ENCODE measurements around the gene SMIM14. TPM values are rescaled to one million over a fixed set of nuclear protein-coding genes. Genes with fewer than 3 reads are reported as not detected.

Gene SMIM14
- total RNA-seq, 1 experiment from 2014 or later, result 32.3 TPM

GRCh38 chr4:39571504-39571903 lies 67.2 kb downstream of the SMIM14 start:
- DNase-seq (ENCODE audit: low spot score), result no peak
- ChIA-PET CTCF (no interaction called here), POLR2A (interaction anchor here (0.7 kb wide), 1 partner anchor 8 kb away, joined by 3 read pairs; no protein-coding TSS in a partner anchor)
- TF ChIP-seq ATF1 (CRISPR knock-in tag; IDR thresholded peaks at IDR 0.05) (no peak), MLX (CRISPR knock-in tag; IDR thresholded peaks at IDR 0.05) (no peak), TCF7 (CRISPR knock-in tag; IDR thresholded peaks at IDR 0.05; ENCODE audit: low read depth) (no peak), PRRX2 (CRISPR knock-in tag; IDR thresholded peaks at IDR 0.05) (no peak), EMX1 (CRISPR knock-in tag; IDR thresholded peaks at IDR 0.05) (no peak)
- peaks cover 8% of the 10 kb centered on the region; the same call in 1 of the 2 replicates for H3K36me3 Mint-ChIP-seq
- H3K27me3 Mint-ChIP-seq (ENCODE audit: low read depth), result no peaks in the 10 kb centered on the region
- H3K9me3 Mint-ChIP-seq, result no peaks in the 10 kb centered on the region
- no peak overlapping the region for H3K4me3 Mint-ChIP-seq
- ATAC-seq, result no peak
- peaks cover 5% of the 10 kb centered on the region; the same call in 1 of the 2 replicates for H3K4me1 Mint-ChIP-seq
- no peak overlapping the region for H3K27ac Mint-ChIP-seq

DNA sequence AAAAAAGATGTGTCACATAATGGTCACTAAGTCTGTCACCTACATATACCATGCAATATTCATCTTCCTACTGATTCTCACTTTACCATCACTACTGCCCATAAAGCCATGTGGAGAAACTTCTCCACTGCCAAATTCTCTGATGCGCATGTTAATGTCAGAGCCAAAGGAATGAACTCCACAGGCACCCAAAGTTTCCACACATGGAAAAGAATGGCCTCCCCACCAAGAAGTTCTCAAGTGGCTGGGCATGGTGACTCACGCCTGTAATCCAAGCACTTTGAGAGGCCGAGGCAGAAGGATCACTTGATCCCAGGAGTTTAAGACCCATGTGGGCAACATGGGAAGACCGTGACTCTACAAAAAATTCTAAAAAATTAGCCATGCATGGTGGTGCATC lies 67.6 kb downstream of the SMIM14 start:
- no peak for DNase-seq (ENCODE audit: low spot score)
- POLR2A ChIA-PET, result no interaction called here
- peaks cover 5% of the 10 kb centered on the region; the same call in 1 of the 2 replicates for H3K4me1 Mint-ChIP-seq
- peaks cover 4% of the 10 kb centered on the region for H3K9me3 Mint-ChIP-seq
- no peak for TF ChIP-seq SMAD3 (CRISPR knock-in tag; IDR thresholded peaks at IDR 0.05; ENCODE audit: borderline replicate concordance)
- TF ChIP-seq EMX1 (CRISPR knock-in tag; IDR thresholded peaks at IDR 0.05), result no peak
- no peak for TF ChIP-seq MAX (CRISPR knock-in tag; IDR thresholded peaks at IDR 0.05)
- TF ChIP-seq RELA (CRISPR knock-in tag; IDR thresholded peaks at IDR 0.05; ENCODE audit: borderline replicate concordance), result no peak
- no peak for TF ChIP-seq FOXJ3 (CRISPR knock-in tag; IDR thresholded peaks at IDR 0.05; ENCODE audit: borderline replicate concordance)
- no peak for TF ChIP-seq ERG (CRISPR knock-in tag; IDR thresholded peaks at IDR 0.05)
- no peak for TF ChIP-seq USF2 (CRISPR knock-in tag; IDR thresholded peaks at IDR 0.05)
- no peak for TF ChIP-seq HMGXB4 (CRISPR knock-in tag; IDR thresholded peaks at IDR 0.05)
- no peak for TF ChIP-seq ZNF416 (CRISPR knock-in tag; IDR thresholded peaks at IDR 0.05)
- TF ChIP-seq, protein P1, sequence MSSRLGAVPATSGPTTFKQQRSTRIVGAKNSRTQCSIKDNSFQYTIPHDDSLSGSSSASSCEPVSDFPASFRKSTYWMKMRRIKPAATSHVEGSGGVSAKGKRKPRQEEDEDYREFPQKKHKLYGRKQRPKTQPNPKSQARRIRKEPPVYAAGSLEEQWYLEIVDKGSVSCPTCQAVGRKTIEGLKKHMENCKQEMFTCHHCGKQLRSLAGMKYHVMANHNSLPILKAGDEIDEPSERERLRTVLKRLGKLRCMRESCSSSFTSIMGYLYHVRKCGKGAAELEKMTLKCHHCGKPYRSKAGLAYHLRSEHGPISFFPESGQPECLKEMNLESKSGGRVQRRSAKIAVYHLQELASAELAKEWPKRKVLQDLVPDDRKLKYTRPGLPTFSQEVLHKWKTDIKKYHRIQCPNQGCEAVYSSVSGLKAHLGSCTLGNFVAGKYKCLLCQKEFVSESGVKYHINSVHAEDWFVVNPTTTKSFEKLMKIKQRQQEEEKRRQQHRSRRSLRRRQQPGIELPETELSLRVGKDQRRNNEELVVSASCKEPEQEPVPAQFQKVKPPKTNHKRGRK (CRISPR knock-in tag; IDR thresholded peaks at IDR 0.05; ENCODE audit: borderline replicate concordance), result no peak
- no peak overlapping the region for H3K4me3 Mint-ChIP-seq
- no peak for ATAC-seq
- H3K27ac Mint-ChIP-seq, result peak overlapping the region; percentile 4; the same call in 1 of the 2 replicates
- H3K36me3 Mint-ChIP-seq, result peaks cover 13% of the 10 kb centered on the region
- CTCF ChIA-PET, result no interaction called here
- H3K27me3 Mint-ChIP-seq (ENCODE audit: low read depth), result no peaks in the 10 kb centered on the region

GRCh38 chr4:39569209-39569608 lies 69.5 kb downstream of the SMIM14 start:
- Mint-ChIP-seq H3K27me3 (ENCODE audit: low read depth) (no peaks in the 10 kb centered on the region), H3K9me3 (peaks cover 14% of the 10 kb centered on the region), H3K27ac (no peak overlapping the region), H3K36me3 (peaks cover 31% of the 10 kb centered on the region), H3K4me3 (no peak overlapping the region), H3K4me1 (peaks cover under 1% of the 10 kb centered on the region; the same call in 1 of the 2 replicates)
- DNase-seq (ENCODE audit: low spot score) (no peak), ATAC-seq (no peak)
- ChIA-PET CTCF (interaction anchor here (1.3 kb wide), 1 partner anchor 9 kb away, joined by 4 read pairs; no protein-coding TSS in a partner anchor), POLR2A (no interaction called here)
- no peak for TF ChIP-seq GRHL2 (CRISPR knock-in tag; IDR thresholded peaks at IDR 0.05; ENCODE audit: insufficient replicate concordance, severe bottlenecking)
- TF ChIP-seq, protein P2, sequence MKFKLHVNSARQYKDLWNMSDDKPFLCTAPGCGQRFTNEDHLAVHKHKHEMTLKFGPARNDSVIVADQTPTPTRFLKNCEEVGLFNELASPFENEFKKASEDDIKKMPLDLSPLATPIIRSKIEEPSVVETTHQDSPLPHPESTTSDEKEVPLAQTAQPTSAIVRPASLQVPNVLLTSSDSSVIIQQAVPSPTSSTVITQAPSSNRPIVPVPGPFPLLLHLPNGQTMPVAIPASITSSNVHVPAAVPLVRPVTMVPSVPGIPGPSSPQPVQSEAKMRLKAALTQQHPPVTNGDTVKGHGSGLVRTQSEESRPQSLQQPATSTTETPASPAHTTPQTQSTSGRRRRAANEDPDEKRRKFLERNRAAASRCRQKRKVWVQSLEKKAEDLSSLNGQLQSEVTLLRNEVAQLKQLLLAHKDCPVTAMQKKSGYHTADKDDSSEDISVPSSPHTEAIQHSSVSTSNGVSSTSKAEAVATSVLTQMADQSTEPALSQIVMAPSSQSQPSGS (CRISPR knock-in tag; IDR thresholded peaks at IDR 0.05; ENCODE audit: borderline replicate concordance, low read depth), result no peak
- no peak for TF ChIP-seq IRF1 (CRISPR knock-in tag; IDR thresholded peaks at IDR 0.05)
- TF ChIP-seq NFYB (CRISPR knock-in tag; conservative IDR thresholded peaks at IDR 0.05; ENCODE audit: low read depth), result no peak
- no peak for TF ChIP-seq JUN (CRISPR knock-in tag; IDR thresholded peaks at IDR 0.05)
- no peak for TF ChIP-seq ZNF396 (CRISPR knock-in tag; IDR thresholded peaks at IDR 0.05; ENCODE audit: borderline replicate concordance)
- TF ChIP-seq, protein P3, sequence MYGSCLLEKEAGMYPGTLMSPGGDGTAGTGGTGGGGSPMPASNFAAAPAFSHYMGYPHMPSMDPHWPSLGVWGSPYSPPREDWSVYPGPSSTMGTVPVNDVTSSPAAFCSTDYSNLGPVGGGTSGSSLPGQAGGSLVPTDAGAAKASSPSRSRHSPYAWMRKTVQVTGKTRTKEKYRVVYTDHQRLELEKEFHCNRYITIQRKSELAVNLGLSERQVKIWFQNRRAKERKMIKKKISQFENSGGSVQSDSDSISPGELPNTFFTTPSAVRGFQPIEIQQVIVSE (CRISPR knock-in tag; IDR thresholded peaks at IDR 0.05; ENCODE audit: borderline replicate concordance), result no peak

Data from WTC11 (cell line).